Astrocyte (in vitro differentiated cells and primary cell): ENCODE results near the gene DPP9.

Experiments used
- EZH2 ChIP-seq: IDR thresholded peaks from 2 replicates; pipeline ENCODE4 v1.6.1; 2012; ENCODE audit warnings: mild to moderate bottlenecking, low read length, inconsistent platforms; ENCODE audit not compliant: insufficient read depth
- TF ChIP-seq, protein P1 (sequence below): IDR thresholded peaks from 2 replicates; pipeline ENCODE4 v1.5.1; 2011; ENCODE audit warnings: low read depth, mild to moderate bottlenecking, inconsistent platforms, low read length, moderate library complexity; ENCODE audit not compliant: insufficient read depth

DNA sequence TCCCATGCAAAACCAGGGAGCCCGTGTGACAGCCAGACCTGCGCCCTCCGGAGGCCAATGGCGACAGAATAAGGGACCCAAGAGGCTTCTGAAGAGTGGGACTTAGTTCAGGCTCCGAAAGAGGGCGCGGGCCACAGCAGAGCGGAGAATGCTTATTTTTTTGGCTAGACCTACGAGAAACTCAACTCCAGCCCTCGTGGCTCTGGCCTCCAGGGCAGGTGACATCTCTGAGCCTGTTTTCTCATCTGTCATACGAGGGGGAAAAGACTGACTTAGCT is 23.0 kb downstream of the DPP9 start:
- no peak for TF ChIP-seq EZH2
- TF ChIP-seq, protein P1, sequence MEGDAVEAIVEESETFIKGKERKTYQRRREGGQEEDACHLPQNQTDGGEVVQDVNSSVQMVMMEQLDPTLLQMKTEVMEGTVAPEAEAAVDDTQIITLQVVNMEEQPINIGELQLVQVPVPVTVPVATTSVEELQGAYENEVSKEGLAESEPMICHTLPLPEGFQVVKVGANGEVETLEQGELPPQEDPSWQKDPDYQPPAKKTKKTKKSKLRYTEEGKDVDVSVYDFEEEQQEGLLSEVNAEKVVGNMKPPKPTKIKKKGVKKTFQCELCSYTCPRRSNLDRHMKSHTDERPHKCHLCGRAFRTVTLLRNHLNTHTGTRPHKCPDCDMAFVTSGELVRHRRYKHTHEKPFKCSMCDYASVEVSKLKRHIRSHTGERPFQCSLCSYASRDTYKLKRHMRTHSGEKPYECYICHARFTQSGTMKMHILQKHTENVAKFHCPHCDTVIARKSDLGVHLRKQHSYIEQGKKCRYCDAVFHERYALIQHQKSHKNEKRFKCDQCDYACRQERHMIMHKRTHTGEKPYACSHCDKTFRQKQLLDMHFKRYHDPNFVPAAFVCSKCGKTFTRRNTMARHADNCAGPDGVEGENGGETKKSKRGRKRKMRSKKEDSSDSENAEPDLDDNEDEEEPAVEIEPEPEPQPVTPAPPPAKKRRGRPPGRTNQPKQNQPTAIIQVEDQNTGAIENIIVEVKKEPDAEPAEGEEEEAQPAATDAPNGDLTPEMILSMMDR = no peak
